Uterus (tissue), 2 donors: ENCODE measurements around the gene KCNMA1.

Source experiments
- POLR2A ChIP-seq, 2 donors: fragments of 450-650 bp; IDR thresholded peaks; one replicate each; pipeline ENCODE4 v1.6.1; 2016; ENCODE audit warnings: antibody characterized with exemption in 2 of 2, mild to moderate bottlenecking in 1 of 2, moderate library complexity in 1 of 2
- TF ChIP-seq, protein P1 (sequence below), 4 experiments: fragments of 200-600 bp in 2 of 4; fragments of 450-650 bp in 2 of 4; sonication (generic) in 2 of 4; IDR thresholded peaks; one replicate each; pipeline ENCODE4 v1.5.1; 2016 to 2019; ENCODE audit warnings: antibody characterized with exemption in 4 of 4, mild to moderate bottlenecking in 2 of 4, moderate library complexity in 1 of 4

GRCh38 chr10:77236029-77236428, 401.6 kb downstream of the KCNMA1 start:
- TF ChIP-seq, protein P1, sequence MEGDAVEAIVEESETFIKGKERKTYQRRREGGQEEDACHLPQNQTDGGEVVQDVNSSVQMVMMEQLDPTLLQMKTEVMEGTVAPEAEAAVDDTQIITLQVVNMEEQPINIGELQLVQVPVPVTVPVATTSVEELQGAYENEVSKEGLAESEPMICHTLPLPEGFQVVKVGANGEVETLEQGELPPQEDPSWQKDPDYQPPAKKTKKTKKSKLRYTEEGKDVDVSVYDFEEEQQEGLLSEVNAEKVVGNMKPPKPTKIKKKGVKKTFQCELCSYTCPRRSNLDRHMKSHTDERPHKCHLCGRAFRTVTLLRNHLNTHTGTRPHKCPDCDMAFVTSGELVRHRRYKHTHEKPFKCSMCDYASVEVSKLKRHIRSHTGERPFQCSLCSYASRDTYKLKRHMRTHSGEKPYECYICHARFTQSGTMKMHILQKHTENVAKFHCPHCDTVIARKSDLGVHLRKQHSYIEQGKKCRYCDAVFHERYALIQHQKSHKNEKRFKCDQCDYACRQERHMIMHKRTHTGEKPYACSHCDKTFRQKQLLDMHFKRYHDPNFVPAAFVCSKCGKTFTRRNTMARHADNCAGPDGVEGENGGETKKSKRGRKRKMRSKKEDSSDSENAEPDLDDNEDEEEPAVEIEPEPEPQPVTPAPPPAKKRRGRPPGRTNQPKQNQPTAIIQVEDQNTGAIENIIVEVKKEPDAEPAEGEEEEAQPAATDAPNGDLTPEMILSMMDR (IDR thresholded peaks at IDR 0.05) = no peak
- TF ChIP-seq POLR2A (IDR thresholded peaks at IDR 0.05) = no peak
